Superior temporal gyrus (tissue), 1 donor: ENCODE data around the gene MYBPC3.
"Not testable (repeated sequence)": the region's sequence is repeated elsewhere in the genome, so short reads cannot be mapped to it uniquely, and the experiment has no call there.

Source experiments
- DNase-seq: peaks from one replicate; pipeline ENCODE4 v3.0.0-alpha.2; 2016; ENCODE audit errors: extremely low spot score

MYBPC3 gene

GRCh38 chr11:47338396-47339241 lies 13.9 kb downstream of the MYBPC3 start:
- no peak for DNase-seq

DNA sequence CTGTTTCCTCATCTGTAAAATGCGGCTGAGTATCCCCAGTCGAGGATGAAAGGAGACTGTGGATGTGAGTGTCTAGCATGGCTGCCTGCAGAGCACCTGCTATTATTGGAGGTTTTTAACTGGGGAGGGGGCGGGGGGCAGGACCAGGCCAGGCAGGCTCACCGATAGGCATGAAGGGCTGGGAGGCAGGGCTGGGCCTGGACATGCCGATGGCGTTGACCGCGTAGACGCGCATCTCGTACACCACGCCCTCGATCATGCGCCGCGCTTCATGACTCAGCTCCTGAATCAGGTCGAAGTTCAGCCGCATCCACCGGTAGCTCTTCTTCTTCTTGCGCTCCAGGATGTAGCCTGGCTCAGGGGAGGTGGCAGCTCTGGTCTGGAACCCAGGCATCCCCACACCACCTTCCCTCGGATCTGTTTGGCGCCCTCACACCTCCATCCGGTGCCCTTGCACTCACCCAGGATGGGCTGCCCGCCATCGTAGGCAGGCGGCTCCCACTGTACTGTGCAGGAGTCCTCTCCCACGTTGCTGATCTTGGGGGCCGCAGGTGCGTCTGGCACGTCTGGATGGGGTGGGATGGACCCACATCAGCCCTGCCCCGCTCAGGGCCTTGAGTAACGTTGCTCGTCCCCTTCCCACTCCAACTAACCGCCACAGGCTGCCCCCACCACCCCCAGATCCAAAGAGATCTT lies 15.1 kb downstream of the MYBPC3 start:
- DNase-seq: no peak

DNA sequence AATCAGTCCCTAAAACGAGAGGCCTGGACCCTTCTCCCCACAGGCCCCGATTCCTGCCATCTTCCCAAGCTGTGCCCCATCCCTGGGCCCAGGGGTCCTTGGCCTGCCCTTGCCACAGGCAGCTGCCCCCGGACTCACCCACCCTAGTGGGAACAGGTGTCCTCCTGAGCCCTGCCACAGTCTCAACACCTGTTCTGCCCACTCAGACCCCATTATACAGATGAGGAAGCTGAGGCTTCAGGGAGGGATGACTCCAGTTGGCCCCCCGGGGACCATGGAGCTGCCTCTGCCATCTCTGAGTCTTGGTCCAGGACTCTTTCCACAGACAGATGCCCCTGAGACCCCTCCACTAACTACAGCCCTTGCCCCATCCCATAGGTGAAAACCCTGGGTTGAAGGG lies 15.9 kb downstream of the MYBPC3 start:
- no peak for DNase-seq

GRCh38 chr11:47335733-47336132 lies 16.8 kb downstream of the MYBPC3 start:
- DNase-seq: no peak

- not testable (repeated sequence) for DNase-seq
These were observed 17.6 kb downstream of the MYBPC3 start for GRCh38 chr11:47334699-47335411.

DNA sequence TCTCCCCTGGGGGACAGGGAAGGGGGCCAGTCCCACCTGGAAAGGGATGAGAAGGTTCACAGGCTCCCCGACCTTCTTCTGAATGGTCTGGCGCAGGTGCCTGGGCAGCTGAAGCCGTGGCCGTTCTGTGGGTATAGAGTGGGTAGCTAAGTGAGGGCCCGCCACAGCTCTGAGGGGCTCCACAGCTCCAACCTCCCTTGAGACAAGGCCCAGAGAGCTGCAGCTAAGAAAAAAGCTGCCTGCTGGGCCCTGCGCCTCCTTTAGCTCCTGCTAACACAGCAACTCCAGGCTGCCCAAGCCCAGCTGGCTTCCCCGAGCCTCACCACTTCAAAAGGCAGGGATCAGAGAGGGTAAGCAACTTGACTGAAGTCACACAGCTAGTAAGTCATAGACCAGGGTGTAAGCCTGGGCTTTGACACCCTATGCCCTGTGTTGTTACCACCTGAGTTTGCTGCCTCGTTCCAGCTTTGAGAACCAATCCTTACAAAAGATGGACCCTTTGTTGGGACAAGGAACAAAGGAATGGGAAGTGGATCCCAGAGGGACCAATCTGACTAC lies 18.5 kb downstream of the MYBPC3 start:
- DNase-seq: no peak

- DNase-seq: no peak
These were observed 19.0 kb downstream of the MYBPC3 start for GRCh38 chr11:47333526-47333845.

GRCh38 chr11:47332791-47333525 lies 19.5 kb downstream of the MYBPC3 start:
- DNase-seq: no peak

GRCh38 chr11:47332303-47332711 lies 20.2 kb downstream of the MYBPC3 start:
- DNase-seq: no peak

GRCh38 chr11:47331454-47332302 lies 20.8 kb downstream of the MYBPC3 start:
- no peak for DNase-seq

GRCh38 chr11:47329987-47330931 lies 22.2 kb downstream of the MYBPC3 start:
- no peak for DNase-seq

DNA sequence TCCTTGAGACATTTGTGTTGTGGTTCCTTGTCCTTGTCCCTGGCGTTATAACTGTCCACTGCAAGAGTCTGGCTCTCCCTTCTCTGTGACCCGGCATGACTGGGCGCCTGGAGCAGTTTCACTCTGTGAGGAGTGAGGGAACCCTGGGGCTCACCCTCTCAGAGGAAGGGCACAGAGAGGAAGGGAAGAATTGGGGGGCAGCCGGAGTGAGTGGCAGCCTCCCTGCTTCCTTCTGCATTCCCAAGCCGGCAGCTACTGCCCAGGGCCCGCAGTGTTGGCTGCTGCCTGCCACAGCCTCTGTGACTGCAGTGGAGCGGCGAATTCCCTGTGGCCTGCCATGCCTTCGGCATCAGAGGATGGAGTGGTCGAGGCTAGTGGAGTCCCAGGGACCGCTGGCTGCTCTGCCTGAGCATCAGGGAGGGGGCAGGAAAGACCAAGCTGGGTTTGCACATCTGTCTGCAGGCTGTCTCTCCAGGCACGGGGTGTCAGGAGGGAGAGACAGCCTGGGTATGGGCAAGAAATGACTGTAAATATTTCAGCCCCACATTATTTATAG lies 23.0 kb downstream of the MYBPC3 start:
- DNase-seq: no peak

DNA sequence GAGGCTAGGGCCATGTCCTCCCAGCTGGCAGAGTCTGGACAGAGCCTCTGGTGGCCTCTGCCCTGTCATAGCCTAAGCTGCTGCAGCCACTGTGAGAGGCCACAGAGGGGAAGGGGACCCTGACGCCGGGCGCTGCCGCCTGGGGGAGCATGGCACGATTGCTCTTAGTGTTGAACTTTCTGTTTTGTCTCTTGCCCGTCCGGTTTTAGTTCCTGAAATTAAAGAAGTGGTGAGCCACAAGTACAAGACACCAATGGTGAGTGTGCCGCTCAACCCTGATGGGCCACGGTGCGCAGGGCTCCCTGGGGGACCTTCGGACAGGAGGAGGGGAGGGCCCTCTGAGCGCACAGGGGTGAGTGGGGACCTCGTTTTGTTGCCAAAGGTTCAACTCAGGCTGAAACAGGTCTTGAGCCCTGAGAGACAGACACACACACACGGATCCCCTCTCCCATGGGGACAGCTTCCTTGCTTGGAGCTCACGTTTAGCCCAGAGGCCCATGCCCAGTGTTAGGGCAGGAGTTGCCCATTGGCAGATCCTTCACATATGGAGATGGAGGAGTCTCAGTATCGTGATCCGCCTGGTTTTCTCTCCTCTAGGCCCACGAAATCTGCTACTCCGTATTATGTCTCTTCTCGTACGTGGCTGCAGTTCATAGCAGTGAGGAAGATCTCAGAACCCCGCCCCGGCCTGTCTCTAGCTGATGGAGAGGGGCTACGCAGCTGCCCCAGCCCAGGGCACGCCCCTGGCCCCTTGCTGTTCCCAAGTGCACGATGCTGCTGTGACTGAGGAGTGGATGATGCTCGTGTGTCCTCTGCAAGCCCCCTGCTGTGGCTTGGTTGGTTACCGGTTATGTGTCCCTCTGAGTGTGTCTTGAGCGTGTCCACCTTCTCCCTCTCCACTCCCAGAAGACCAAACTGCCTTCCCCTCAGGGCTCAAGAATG lies 23.8 kb downstream of the MYBPC3 start:
- DNase-seq: no peak

DNA sequence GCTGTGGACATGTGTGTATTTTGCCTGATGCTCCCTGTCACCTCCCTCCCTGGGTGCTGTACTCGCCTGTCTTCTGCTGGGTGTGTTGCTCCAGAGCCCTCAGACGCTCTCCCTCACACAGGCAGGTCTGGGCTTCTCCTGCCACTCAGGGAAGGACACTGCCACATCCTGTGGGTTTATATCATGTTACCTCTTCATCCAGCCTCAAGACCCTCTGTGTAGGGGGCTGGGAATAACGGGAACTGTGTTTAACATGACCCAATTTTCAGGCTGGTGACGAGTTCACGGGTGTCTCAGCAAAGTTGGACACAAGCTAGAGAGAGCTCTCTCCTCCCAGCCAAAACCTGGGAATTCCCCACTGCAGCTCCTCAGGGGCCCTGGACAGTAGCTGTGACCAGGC lies 24.6 kb downstream of the MYBPC3 start:
- DNase-seq: no peak

GRCh38 chr11:47327025-47327424 lies 25.5 kb downstream of the MYBPC3 start:
- DNase-seq: no peak

GRCh38 chr11:47326198-47326597 lies 26.3 kb downstream of the MYBPC3 start:
- no peak for DNase-seq

DNA sequence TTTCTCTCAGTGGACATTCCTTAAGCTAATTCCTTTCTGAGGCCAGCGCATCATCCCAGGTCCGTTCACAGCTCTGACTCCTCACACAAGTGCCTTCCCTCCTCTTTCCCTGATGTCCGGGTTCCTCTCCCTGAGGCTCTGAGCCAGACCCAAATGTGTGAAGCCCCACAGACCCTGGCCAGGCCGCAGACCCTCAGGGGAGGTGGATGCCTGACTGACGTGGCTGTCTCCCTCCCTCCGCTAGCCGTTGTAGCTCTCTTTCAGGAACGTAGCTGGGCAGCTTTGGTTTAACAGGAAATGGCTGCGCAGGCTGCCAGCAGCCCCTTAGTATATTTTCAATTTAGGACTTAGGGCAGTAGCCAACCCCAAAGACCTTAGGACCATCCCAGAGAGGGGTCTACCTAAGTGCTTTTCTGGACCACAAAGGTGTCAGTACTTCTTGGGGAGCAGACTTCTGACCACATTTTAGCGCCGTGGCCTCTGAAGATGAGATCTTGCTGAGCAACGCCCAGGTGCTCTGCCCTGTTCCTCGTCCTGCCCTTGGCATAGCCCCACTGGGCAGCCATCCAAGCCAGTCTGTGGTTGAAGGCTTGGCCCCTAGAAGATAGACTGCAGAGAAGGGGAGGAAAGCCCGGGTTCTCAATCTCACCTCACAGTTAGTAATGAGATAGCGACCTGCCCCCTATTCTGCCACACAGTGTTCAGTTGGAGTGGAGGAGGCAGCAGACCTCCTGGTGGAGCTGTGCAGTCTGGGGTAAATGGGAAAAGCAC lies 27.0 kb downstream of the MYBPC3 start:
- DNase-seq: no peak
